COLO668 (cell line): ENCODE measurements around the gene EIF4EBP3.

Experiments
- DNase-seq: peaks from one replicate; lab custom pipeline; 2025; ENCODE audit not compliant: unreplicated experiment; lab: John Stamatoyannopoulos, UW

The EIF4EBP3 gene

DNA sequence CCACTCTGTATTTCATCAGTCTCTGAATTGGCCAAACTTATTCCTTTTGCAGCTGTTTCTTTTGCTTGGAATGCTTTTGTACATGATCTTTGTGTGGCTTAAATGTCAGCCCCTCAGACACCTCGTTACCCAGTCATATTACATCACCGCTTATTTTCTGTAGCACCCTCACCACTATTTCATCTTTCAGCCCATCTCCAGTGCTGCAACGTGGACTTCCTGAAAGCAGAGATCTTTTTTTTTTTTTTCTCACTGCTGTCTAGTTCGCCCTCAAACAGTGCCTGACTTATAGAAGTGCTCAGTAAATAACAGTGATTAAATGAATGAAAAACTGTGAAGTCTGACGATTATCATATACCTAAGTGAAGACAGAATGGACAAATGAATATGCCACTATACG, 9.0 kb downstream of the EIF4EBP3 start:
- no peak for DNase-seq

DNA sequence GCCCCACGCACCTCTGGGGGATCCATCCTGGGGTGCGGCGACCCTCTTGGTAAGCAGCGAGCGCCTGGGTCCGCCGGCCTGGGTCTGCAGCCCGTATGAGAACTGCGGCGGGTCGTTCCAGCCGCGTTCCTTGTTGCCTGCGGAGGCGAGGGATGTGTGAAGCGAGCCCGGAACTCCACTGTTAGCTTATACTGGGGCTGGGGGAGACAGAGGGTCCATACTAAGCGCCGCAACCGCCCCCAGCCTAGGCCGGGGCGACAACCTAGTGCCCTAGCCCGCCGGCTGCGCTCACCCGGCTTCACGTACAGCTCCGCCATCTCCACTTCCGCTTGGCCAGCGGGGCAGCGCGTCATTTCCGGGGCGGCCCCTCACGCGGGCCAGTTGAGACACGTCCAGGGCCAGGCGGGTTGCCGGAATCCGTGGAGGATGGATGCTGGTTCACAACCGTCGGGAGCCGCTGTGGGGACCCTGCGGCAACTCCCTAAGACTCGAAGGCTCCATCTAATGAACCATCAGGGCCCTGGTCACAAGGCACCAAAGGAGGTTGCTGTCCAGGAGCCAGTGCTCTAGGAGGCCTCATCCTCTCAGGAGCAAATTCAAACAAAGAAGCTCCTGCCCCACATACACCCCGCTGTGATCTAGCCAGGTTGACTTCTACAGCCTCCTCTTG, 9.8 kb downstream of the EIF4EBP3 start, which contains the start of gene SRA1:
Gene SRA1, minus strand, starts transcription at position 338 of the 670 bp plus-strand sequence. Its CDS starts 21 bp downstream, at position 317.
- DNase-seq: peak; percentile 90

DNA sequence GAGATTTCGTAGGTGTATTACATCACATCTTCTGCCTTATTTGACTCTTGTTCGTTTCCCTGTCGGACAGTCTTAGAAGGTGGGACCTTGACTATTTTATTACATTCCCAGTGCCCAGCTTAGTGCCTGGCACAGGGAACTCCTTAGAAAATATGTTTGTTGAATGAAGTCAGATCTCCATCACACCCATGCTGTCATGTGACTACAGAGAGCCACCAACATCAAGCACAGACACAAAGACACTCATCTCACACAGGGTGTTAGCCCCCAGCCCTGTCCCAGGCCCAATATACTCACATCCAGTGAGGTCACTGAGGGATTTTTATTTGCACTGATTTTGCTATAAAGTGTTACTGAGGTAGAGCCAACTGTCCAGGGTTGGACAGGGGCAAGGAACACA, 10.5 kb downstream of the EIF4EBP3 start:
- DNase-seq: no peak

GRCh38 chr5:140558542-140558941, 11.1 kb downstream of the EIF4EBP3 start:
- no peak for DNase-seq

GRCh38 chr5:140560227-140560626, 12.8 kb downstream of the EIF4EBP3 start:
- no peak for DNase-seq

GRCh38 chr5:140561753-140562523, 14.5 kb downstream of the EIF4EBP3 start:
- DNase-seq: no peak

DNA sequence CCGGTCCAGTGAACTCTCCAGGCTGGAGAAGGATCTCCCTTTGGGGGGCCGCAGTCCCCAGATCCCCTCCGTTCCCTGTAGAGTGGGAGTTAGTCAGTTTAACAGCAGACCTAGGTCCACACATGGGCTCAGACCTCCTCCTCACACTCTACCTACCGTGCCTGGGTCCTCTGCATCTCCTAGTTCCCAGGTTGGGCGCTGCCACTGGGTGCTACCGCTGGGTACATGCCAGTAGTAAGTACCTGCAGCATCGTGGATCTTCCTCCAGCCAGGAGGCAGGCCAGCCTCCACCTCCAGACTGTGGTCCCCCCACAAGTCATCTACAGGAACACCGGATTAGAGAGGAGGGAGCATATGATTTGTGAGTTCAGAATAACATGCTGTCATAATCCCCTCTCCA, 16.1 kb downstream of the EIF4EBP3 start:
- DNase-seq: peak; percentile 5

DNA sequence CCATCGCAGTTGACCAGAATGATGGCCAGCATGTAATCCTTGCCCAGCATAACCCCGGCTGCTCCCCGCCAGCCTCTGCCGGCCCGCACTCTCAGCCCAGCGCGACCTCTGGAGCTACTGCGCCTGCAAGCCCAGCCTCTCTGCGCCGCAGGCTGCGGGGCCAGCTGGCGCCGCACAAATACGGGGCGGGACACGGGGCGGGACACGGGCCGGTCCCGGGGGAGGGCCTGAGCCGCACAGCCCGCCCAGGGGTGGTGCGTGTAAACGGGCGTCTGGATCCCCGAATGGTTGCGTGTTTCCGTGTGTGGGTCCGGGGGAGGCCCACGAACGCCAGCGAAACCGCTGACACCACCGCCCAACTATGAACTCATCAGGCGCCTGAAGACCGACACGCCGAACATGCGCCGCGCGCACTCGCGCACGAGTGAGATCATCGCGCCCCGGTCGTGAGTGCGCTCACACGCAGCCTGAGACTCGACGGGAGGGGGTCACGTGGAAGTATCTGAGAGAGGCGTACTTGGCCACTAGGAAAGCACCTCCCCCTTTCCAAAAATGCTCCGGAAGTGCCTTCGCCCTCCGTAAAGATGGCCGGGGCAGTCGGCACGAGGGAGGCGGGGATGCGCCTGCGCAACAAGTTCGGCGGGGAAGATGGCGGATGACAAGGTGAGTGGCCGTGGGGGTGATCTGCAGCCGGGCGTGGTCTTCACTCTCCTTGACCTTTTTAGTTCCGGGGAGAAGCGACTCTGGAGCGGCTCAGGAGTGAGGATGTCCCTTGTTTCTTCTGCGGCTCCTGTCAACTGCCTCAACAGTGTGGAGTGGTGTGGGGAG, 16.9 kb downstream of the EIF4EBP3 start, which contains the start of the genes APBB3 and SLC35A4:
Gene APBB3, minus strand, starts transcription at position 403 of the 828 bp plus-strand sequence. Its CDS starts 353 bp downstream, at position 50.
Gene SLC35A4, plus strand, starts transcription at position 633 of the 828 bp plus-strand sequence. CDS start 2,342 bp downstream, outside the sequence.
- peak; percentile 92 for DNase-seq

DNA sequence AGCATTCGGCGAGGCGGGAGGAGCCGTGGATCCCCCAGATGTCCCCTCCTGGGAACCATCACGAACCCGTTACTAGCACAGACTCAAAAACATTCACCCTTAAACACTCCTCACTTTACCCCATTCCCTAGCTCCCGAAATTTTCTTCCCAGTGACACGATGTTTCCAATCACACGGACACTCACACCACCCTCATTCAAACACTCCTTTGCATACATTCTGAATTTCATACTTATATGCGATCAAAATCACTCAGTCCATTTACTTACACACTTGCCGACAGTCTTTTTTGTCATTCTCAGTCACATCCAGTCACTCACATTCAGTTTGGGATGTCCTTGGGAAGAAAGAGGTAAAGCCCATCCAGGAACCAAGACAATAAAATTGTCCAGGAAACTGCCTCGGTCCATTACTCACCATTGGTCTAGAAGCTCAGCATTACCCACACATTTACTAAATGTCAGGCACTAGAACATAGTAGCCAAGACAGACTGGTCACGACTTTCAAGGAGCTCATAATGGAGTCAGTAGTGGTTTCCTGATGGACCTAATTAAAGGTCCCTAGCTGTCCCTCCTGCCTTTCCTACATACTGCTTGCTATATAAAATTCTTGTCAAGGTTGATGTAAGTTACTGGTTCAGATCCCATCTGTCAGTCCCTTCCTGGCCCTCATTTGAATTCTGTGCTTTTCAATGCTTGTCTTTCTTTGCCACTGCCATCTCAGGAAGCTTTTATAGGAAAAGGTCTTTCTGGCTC, 17.7 kb downstream of the EIF4EBP3 start:
- DNase-seq: no peak

DNA sequence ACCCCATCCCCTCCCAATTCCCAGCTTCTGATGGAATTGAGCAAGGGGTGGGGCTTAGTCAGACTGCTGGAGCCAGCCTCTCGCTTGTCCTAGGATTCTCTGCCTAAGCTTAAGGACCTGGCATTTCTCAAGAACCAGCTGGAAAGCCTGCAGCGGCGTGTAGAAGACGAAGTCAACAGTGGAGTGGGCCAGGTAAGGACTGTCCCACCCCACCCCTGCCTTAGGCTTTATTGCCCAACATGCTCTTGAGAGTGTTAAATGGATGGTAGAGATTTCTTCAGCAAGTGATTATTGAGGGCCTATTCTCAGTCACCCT, 18.3 kb downstream of the EIF4EBP3 start:
- DNase-seq: no peak

GRCh38 chr5:140566665-140567064, 19.2 kb downstream of the EIF4EBP3 start:
- DNase-seq: no peak

GRCh38 chr5:140567136-140567818, 19.8 kb downstream of the EIF4EBP3 start:
- no peak for DNase-seq

DNA sequence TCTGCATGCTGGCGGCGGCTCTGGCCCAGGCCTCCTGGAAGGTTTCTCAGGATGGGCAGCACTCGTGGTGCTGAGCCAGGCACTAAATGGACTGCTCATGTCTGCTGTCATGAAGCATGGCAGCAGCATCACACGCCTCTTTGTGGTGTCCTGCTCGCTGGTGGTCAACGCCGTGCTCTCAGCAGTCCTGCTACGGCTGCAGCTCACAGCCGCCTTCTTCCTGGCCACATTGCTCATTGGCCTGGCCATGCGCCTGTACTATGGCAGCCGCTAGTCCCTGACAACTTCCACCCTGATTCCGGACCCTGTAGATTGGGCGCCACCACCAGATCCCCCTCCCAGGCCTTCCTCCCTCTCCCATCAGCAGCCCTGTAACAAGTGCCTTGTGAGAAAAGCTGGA, 20.4 kb downstream of the EIF4EBP3 start:
- DNase-seq: no peak

GRCh38 chr5:140568443-140569063, 21.1 kb downstream of the EIF4EBP3 start:
- no peak for DNase-seq

DNA sequence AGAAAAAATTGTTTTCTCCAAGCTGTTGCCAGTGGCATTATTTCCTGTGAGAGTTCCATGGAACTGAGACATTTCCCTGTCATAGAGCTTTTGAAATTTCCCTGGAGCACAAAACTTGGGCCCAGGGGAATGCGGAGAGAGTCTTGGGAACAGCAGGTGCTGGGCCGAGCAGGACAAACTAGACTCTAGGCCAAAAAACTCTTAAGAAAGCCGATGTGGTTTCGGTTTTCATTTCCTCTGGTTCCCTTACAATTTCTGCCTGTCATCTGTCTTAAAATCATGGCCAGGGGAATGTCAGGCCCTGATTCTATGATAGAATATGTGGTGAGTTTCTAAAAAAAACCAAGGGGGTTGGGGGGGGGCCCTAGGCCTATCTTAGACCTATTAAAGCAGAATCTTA, 21.7 kb downstream of the EIF4EBP3 start:
- no peak for DNase-seq

DNA sequence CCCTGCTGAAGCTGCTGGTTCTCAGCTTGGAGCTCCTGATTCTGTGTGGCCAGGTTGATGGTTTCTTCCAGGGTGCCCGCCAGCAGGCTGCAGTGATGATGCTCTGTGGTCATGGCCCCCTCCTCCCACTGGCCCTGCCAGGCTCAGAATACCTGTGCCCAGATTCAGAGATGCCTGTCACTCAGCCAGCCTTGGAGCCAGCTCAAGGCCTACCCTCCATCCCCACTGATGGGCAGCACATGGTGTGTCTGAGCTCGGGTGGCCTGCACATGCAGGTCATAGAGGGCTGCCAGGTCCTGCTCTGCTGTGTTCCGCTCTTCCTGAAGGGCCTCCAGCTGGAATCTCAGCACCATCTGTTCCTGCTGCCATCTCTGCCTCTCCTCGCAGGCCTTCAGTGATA, 22.6 kb downstream of the EIF4EBP3 start:
- no peak for DNase-seq

DNA sequence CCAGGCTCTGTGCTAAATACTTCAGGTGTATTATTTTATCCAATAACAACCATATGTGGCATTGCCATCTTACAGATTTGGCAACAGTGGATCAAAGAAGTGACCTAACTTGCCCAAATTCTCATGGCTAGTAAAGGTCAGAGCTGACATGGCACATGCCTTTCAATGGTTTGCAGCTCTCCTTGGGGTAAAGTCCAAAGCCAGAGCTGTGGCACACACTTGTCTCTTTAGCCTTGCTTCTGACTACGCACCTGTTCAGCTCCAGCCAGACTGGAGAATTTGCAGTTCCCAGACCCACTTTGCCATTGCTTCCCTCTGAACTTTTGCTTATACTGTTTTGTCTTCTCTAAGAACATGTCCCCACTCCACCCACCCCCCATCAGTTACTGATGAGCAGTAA, 23.0 kb downstream of the EIF4EBP3 start:
- no peak for DNase-seq

- no peak for DNase-seq
Observed at GRCh38 chr5:140571105-140571504, 23.6 kb downstream of the EIF4EBP3 start.

- DNase-seq: no peak
Observed at GRCh38 chr5:140573683-140574082, 26.2 kb downstream of the EIF4EBP3 start.

- no peak for DNase-seq
Observed at GRCh38 chr5:140574165-140574564, 26.7 kb downstream of the EIF4EBP3 start.
